ENCODE data around the gene SLC6A7.

SLC6A7 gene

DNA sequence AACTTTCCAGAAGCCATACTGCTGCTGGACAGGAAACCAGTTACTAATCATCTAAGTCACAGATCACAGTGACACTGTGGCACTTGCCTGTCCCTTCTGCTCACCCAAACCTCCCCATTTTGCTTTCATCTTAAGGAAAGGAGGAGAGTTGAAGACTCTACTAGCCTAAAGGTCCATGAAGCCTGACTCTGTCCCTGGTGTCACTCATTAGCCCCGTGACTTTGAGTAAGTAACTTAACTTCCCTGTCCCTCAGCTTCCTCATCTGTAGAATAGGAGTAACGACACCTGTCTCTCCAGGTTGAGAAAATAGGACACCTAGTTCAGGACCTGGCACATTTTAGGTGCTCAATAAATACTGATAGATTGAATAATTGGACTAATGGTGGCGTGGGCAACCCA lies 536 bp upstream of the SLC6A7 start:
- no peak for DNase-seq (ENCODE audit: low read depth)
- no peak overlapping the region for H3K4me3 ChIP-seq (ENCODE audit: low read length)
- TF ChIP-seq, protein P1, sequence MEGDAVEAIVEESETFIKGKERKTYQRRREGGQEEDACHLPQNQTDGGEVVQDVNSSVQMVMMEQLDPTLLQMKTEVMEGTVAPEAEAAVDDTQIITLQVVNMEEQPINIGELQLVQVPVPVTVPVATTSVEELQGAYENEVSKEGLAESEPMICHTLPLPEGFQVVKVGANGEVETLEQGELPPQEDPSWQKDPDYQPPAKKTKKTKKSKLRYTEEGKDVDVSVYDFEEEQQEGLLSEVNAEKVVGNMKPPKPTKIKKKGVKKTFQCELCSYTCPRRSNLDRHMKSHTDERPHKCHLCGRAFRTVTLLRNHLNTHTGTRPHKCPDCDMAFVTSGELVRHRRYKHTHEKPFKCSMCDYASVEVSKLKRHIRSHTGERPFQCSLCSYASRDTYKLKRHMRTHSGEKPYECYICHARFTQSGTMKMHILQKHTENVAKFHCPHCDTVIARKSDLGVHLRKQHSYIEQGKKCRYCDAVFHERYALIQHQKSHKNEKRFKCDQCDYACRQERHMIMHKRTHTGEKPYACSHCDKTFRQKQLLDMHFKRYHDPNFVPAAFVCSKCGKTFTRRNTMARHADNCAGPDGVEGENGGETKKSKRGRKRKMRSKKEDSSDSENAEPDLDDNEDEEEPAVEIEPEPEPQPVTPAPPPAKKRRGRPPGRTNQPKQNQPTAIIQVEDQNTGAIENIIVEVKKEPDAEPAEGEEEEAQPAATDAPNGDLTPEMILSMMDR (IDR thresholded peaks at IDR 0.05; ENCODE audit: insufficient read depth, low read depth, low read length, missing control alignments) = no peak

DNA sequence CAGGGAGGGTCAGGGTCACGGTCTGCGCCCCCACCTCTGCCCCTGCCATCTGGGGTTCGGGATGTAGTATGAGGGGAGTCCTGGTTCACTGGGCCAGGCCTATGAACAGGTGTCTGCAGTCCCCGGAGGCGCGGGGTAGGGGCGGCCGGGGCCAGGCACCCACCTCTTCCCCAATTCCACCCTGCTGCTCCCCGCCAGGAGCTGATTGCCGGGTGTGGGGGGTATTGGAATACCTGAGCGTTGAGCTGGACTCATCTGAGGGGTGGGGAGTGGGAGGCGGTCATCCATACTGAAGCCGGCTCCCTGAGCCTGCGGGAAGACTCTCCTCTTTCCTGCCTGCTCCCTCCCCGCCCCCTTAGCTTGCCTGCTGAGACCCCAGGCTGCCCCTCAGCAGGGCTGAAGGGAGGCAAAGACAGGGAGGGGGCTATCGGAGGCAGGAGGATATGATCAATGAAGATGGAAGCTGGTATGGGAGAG lies 679 bp downstream of the SLC6A7 start:
- TF ChIP-seq, protein P1 (IDR thresholded peaks at IDR 0.05; ENCODE audit: insufficient read depth, low read depth, low read length, missing control alignments) = no peak
- DNase-seq (ENCODE audit: low read depth) = no peak
- no peak overlapping the region for H3K4me3 ChIP-seq (ENCODE audit: low read length)

DNA sequence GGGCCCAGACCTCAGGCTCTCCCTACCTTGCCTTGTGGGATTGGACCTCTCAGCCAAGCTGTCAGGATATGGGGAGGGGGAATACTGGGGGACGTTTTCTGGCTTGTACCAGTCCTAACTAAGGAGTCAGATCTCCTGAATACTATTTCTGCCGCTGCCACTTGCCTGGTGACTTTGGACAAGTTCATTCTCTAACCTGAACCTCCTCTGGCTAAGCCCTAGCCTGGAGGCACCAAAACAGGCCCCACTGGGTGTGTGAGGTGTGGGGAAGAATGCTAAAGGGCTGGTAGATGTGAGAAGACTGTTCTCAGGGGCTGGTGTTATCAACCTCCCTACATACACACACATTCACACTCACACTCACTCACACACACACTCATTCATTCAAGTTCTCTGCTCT lies 1.1 kb downstream of the SLC6A7 start:
- no peak overlapping the region for H3K4me3 ChIP-seq (ENCODE audit: low read length)
- DNase-seq (ENCODE audit: low read depth) = no peak

DNA sequence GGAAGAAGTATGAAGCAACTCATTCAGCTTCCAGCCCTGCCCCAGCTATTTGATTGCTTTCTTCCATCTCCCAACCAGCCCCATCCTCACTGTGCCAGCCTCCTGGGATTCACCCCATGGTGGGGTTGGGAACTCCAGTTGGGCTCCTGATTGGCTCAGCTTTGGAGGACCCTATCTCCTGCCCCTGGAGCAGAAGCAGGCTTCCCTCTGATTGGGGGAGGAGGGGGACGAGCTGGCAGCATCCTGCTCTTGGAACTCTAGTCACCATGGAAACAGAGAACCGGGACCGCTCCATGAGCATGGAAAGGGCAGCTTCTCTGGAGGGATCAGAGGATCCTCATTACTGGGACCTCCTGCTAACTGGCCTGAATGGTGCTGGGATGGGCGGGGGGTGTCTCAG lies 2.6 kb downstream of the SLC6A7 start:
- no peak overlapping the region for H3K4me3 ChIP-seq (ENCODE audit: low read length)
- no peak for DNase-seq (ENCODE audit: low read depth)
- TF ChIP-seq, protein P1 (IDR thresholded peaks at IDR 0.05; ENCODE audit: insufficient read depth, low read depth, low read length, missing control alignments) = no peak

More for the DNA sequence above, 1.1 kb downstream of the SLC6A7 start:
- TF ChIP-seq, protein P1 (IDR thresholded peaks at IDR 0.05; ENCODE audit: insufficient read depth, low read depth, low read length, missing control alignments) = no peak

DNA sequence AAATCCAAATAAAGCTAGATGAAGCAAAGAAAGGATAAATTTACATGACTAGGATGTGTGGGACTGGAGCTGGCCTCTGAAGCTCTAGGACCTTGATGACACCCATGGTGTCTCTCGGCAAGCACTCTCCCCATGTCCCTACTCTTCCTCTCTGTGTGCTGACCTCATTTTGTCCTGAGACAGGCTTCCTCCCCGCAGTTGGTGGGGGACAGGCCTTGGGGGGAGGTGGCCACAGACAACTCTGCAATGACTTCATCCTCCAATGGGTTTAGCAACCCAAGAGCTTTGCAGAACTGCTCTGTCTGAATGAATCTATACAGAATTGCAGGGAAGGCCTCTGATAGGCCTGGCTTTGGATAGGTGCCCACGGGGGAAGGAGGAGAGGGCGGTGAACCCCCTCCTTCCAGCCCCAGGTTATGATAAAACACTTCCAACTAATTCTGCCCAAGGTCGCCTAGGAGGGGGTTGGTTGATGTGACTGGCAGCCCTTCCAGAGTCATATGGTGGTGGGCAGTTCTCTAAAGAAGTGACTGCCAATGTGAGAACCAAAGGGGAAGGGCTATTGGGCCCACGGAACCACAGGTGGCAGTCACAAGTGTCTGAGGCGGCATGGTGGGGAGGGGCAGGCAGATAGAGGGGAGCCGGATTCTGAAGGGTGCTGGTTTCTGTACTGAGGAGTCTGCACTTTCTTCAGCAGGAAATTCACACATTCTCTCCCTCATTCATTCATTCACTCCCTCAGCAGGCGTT lies 6.0 kb downstream of the SLC6A7 start:
- TF ChIP-seq, protein P1 (IDR thresholded peaks at IDR 0.05; ENCODE audit: insufficient read depth, low read depth, low read length, missing control alignments) = no peak
- H3K4me3 ChIP-seq (ENCODE audit: low read length) = no peak overlapping the region
- DNase-seq (ENCODE audit: low read depth) = no peak

DNA sequence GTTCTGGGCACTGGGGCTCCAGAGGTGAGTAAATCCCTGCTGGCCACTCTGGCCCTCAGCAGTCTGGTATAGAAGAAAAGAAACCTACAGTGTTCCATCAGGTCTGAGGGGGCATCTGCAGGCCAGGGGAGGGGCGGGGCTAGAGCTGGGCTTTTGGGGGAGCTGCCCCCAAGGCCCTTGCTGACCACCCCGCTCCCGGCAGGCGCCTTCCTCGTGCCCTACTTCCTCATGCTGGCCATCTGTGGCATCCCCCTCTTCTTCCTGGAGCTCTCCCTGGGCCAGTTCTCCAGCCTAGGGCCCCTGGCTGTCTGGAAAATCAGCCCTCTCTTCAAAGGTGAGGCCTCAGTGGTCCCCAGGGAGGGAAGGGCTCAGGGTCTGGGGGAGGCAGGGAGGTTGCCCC lies 6.7 kb downstream of the SLC6A7 start:
- no peak overlapping the region for H3K4me3 ChIP-seq (ENCODE audit: low read length)
- DNase-seq (ENCODE audit: low read depth) = no peak
- TF ChIP-seq, protein P1 (IDR thresholded peaks at IDR 0.05; ENCODE audit: insufficient read depth, low read depth, low read length, missing control alignments) = no peak

DNA sequence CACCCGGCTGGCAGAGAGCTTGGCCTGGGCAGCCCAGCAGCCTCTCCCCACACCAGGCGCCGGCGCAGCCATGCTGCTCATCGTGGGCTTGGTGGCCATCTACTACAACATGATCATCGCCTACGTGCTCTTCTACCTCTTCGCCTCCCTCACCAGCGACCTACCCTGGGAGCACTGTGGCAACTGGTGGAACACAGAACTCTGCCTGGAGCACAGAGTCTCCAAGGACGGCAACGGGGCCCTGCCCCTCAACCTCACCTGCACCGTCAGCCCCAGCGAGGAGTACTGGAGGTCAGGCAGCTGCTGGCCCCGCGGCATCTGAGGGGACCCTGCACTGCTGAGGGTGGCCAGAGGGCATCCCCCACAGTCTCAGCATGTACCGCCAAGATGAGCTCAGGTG lies 7.1 kb downstream of the SLC6A7 start:
- no peak overlapping the region for H3K4me3 ChIP-seq (ENCODE audit: low read length)
- TF ChIP-seq, protein P1 (IDR thresholded peaks at IDR 0.05; ENCODE audit: insufficient read depth, low read depth, low read length, missing control alignments) = no peak
- DNase-seq (ENCODE audit: low read depth) = no peak

All from epithelial cell of esophagus (primary cell).